Medulla oblongata (tissue), 1 donor: ENCODE measurements around the gene OR13H1.
"Not testable (repeated sequence)": the region's sequence is repeated elsewhere in the genome, so short reads cannot be mapped to it uniquely, and the experiment has no call there.

Experiments
- DNase-seq: peaks from one replicate; pipeline ENCODE4 v3.0.0-alpha.2; 2015; ENCODE audit errors: extremely low spot score

Gene OR13H1, protein sequence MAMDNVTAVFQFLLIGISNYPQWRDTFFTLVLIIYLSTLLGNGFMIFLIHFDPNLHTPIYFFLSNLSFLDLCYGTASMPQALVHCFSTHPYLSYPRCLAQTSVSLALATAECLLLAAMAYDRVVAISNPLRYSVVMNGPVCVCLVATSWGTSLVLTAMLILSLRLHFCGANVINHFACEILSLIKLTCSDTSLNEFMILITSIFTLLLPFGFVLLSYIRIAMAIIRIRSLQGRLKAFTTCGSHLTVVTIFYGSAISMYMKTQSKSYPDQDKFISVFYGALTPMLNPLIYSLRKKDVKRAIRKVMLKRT

DNA sequence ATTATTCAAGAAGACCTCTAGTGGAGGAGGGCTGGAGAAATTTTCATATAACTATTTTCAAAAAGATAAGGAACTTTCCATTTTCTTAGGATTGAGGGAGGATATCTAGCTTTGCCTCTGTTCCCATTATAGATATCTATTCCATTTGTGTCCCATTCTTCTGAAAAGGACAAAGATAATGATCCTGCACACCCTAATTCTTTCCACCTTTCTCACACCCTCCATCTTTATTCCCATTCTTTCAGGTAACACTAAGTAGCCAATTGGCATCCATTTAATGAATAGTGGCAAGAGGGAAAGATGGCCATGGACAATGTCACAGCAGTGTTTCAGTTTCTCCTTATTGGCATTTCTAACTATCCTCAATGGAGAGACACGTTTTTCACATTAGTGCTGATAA, at the start of gene OR13H1:
Gene OR13H1 (plus strand): TSS at position 301 of the 400 bp plus-strand sequence. CDS start 0 bp downstream, at position 301.
- no peak for DNase-seq

DNA sequence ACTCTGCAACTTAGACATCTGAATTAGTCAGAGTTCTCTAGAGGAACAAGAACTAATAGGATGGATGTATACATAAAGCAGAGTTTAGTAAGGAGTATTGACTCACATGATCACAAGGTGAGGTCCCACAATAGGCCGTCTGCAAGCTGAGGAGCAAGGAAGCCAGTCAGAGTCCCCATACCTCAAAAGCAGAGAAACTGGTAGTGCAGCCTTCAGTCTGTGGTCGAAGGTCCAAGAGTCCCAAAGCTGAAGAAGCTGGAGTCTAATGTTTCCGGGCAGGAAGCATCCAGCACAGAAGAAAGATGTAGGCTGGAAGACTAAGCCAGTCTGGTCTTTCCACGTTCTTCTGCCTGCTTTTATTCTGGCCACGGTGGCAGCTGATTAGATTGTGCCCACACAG, 42.3 kb upstream of the OR13H1 start:
- DNase-seq = not testable (repeated sequence)

DNA sequence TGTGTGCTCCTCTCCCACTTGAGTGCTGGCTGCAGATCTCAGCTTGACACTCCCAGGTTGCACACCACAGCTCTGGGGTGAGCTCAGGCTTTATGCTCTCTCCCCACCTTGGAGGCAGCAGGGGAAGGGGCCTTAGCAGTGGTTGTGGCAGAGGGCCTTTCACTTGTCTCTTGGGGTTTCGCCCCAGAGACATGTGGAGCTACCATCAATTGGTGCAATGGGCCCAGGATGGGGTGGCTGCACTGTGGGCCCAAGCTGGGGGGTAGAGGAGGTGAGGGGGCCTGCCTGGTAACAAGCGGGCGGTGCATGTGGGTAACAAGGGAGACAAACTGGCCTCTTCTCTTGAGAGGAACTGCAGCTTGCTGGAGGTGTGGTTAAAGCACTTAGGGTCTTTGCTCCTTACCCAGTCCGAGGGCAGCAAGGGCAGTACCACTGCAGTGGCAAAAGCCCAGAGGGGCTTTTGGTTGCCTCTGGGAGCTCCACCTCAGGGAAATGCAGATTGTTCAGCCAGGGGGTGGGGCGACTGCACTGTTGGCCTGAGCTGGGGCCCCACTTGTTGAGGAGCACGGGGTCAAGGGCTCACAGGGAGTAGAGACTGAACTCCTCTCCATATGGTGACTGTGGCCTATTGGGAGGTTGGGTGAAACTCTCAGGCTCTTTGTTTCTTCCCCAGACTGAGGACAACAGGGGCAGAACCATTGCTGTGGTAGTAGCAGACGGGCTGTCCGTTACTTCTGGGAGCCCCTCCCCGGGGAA, 30.5 kb upstream of the OR13H1 start:
- no peak for DNase-seq

DNA sequence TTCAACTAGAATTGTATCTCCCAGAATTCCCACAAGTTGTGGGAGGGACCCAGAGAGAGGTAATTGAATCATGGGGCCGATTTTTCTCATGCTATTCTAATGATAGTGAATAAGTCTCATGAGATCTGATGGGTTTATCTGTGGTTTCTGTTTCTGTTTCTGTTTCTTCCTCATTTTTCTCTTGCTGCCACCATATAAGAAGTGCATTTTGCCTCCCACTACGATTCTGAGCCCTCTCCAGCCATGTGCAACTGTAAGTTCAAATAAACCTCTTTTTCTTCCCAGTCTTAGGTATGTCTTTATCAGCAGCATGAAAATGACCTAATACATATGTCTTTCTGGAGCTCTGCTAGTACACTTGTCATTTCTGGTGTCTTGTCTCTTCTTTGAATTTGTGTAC, 22.1 kb upstream of the OR13H1 start:
- no peak for DNase-seq

DNA sequence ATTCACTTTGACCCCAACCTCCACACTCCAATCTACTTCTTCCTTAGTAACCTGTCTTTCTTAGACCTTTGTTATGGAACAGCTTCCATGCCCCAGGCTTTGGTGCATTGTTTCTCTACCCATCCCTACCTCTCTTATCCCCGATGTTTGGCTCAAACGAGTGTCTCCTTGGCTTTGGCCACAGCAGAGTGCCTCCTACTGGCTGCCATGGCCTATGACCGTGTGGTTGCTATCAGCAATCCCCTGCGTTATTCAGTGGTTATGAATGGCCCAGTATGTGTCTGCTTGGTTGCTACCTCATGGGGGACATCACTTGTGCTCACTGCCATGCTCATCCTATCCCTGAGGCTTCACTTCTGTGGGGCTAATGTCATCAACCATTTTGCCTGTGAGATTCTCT, 344 bp downstream of the OR13H1 start:
- DNase-seq = no peak

DNA sequence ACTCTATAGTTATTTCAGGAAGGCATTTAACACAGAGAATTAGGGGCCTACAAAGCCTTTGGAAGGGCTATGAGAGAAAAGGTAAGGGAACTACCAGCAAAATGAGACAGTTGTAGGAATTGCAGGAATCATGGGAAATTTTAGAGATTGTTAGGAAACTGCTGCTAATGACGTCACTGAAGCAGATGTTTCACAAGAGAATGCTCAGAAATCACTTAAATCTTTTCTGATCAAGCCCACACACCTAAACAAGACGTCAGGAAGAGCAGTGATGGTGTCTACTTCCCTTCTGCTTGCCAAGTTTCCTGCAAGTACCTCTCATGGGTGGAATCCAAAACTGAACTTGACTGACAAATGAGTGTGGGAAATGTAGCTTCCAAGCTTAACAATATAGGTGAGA, 5.1 kb downstream of the OR13H1 start:
- no peak for DNase-seq

DNA sequence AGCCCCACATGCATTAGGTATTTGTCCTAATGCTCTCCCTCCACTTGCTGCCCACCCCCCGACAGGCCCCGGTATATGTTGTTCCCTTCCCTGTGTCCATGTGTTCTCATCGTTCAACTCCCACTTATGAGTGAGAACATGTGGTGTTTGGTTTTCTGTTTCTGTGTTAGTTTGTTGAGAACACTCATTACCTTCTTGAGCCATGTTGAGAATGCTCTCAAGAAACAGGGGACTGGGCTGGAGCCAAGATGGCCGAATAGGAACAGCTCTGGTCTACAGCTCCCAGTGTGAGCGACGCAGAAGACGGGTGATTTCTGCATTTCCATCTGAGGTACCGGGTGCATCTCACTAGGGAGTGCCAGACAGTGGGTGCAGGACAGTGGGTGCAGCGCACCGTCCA, 8.6 kb downstream of the OR13H1 start:
- not testable (repeated sequence) for DNase-seq

DNA sequence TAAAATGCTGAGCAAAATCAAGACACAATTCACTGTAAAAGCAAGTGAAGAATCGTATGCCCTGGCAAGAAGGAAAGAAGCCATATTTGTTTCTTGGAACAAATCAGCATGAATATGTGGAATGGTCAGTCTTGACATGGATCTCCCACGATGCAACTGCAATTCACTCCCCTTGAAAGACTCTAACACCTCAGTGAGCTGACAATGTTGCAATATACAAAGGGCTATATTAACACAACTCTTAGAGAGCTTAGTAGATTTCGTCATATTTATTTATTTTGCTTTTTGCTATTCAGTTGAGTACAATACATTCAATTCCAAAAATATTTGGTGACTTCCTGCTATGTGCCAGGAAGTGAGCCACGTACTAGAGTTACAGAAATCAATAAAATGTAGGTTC, 14.7 kb downstream of the OR13H1 start:
- DNase-seq = no peak

DNA sequence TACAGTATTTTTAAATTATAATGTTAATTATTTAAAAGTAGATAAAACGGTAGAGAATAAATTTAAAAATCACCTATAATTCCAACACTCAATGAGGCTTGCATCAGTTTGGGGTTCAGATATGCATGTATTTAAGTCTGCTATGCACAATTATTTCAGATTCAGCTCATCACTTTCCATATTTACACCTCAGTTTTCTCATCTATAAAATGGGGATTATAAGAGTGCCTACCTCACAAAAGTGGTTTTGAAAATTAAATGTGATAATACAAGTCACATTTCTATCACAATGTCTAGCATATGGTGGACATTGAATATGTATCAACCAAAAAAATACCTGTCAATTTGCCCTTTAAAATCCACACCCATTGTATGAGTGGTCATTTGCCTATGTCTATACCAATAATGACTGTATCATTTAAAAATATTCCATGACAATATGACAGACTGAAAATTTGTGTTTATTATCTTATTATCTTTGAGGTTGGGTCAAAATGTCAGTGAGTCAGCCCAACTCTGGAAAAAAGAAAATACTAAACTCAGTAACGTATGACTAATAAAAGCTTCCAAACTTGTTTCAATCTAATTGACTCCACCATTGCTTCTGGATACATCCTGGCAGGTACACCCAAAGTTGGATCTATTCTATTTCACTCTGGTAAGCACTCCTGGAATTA, 20.8 kb downstream of the OR13H1 start:
- DNase-seq = no peak

DNA sequence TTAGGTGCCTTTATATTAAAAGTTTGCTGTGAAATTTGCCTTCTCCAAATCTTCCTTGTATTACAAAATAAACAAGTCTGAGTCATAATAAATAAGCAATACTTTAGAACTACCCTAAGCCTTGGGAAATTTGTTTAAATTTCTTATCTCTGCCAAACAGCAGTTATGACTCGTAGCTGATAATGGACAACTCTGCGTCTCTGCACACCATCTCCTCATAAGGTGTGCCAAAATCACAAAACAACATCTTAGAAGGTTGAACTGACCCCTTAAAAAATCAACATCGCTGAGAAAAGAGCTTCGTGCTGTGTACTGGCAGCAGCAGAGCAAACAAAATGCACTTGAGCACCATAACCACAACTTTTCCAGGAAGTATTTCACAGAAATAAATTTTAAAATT, 22.0 kb downstream of the OR13H1 start:
- DNase-seq = no peak

DNA sequence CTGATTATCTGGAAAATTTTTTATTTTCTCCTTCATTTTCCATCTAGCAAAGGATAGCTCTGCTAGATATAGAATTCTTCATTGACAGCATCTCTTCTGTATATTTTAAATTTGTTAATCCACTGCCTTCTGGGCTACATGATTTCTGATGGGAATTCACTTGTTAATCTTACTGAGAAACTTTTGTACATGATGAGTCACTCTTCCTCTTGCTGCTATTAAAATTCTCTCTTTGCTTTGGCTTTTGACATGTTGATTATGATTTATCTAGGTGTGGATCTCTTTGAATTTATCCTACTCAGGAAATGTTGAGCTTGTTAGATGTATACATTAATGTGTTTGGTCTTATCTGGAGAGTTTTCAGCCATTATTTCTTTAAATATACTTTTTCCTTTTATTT, 27.5 kb downstream of the OR13H1 start:
- no peak for DNase-seq

DNA sequence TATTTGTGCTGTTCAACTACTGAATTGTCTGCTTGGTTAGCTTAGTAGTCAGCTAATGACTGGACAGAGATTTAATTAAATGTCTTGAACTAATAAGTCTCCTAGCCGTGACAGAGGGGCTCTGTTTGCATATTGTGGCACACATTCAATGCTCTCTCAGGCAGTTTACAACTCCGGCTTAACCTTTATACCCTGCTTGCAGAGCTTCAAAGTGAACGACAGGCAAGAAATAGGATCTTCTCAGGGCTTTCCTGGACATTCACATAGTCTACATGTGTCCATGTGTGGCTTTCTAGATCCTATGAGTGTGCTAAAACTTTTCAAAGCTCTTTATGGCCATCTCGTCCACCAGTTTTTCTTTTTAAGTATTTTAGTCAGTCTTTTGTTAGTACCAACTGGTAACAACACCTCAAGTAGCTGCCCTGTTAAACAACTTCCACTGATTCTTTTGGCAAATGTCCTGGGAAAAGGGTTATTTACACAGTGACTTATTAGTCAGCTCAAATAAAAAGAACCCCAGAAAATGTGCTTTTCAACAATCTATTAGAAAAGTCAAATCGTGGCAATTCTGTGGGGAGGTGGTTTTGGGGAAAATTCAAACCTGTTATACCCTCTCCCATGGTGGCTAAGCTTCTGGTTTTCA, 28.6 kb downstream of the OR13H1 start:
- no peak for DNase-seq

DNA sequence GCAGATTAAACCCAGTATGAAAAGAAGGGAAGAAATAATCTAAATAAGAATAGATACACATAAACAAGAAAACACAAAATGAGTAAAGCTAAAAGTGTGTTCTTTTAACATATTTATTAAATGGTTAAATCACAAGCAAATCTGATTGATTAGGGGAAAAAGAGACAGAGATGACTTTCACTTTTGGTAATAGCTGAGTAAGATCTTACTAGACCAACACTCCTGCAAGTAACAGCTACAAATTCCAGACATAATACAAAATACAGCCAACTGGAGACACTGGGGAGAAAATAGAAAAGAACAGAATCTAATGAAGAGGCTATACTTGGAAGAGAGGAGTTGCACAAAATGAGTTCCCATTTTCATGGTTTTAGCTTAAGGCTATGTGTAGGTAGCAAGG, 33.5 kb downstream of the OR13H1 start:
- DNase-seq = no peak

DNA sequence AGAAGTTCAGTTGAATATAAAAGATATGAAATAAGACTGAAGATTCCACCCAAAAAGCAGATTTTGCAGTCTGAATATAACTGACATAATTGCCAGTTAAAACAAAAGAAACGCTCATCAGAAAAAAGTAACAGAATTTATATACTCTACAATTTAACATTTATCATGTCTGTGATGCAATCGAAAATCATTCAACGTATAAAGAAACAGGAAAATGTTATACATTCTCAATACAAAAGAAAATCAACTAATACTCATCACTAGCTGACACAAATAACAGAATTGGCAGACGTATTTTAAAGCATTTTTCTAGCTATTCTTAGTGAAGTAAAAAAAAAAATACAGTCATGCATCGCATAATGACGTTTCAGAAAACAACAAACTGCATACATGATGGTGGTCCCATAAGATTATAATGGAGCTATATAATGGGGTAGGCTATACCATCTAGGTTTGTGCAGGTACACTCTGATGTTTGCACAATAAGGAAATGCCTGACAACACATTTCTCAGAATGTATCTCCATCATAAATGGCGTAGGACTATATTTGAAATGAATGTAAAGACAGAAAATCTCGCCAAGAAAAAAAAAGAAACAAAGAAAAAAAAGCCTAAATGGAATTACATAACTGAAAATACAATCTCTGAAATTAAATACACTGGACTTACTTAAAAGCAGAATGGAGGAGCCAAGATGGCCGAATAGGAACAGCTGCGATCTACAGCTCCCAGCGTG, 34.3 kb downstream of the OR13H1 start:
- no peak for DNase-seq

DNA sequence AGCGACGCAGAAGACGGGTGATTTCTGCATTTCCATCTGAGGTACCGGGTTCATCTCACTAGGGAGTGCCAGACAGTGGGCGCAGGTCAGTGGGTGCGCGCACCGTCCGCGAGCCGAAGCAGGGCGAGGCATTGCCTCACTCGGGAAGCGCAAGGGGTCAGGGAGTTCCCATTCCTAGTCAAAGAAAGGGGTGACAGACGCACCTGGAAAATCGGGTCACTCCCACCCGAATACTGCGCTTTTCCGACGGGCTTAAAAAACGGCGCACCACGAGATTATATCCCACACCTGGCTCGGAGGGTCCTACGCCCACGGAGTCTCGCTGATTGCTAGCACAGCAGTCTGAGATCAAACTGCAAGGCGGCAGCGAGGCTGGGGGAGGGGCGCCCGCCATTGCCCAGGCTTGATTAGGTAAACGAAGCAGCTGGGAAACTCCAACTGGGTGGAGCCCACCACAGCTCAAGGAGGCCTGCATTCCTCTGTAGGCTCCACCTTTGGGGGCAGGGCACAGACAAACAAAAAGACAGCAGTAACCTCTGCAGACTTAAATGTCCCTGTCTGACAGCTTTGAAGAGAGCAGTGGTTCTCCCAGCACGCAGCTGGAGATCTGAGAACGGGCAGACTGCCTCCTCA, 35.0 kb downstream of the OR13H1 start:
- not testable (repeated sequence) for DNase-seq

DNA sequence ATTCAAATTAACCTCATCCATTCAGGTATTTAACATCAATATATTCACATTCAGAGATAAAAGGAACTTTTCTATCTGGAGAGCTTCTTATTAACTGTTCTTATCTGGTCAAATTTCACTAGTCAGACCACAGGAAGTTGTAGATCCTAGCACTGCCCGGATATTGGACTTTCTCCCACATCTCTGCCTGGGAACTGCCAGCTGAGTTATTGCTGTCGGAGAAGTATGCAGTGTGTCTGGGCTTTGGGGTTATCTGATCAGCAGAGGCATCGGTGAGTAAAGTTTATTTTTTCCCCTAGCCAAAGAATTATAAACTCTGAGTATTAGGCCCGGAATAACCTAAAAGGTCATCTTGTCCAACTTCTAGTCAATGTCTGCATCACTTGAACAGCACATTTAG, 45.1 kb downstream of the OR13H1 start:
- no peak for DNase-seq
